ENCODE results near the gene DEFB129.
"Not testable (repeated sequence)": the region's sequence is repeated elsewhere in the genome, so short reads cannot be mapped to it uniquely, and the experiment has no call there.

The DEFB129 gene

GRCh38 chr20:226958-227357 is at the start of gene DEFB129:
Gene DEFB129 (plus strand): TSS chr20:227258. CDS start chr20:227289, 31 bp downstream.
- no peak for DNase-seq (ENCODE audit: low read depth in 2 of 2)

- no peak for DNase-seq (ENCODE audit: low read depth in 2 of 2)
These were observed 42.8 kb upstream of the DEFB129 start for GRCh38 chr20:184288-184687.

GRCh38 chr20:187733-188132 is 39.3 kb upstream of the DEFB129 start:
- no peak for DNase-seq (ENCODE audit: low read depth in 2 of 2)

- DNase-seq (ENCODE audit: low read depth in 2 of 2) = no peak
These were observed 37.4 kb upstream of the DEFB129 start, which contains the start of gene DEFB128 for GRCh38 chr20:189611-190010. Gene DEFB128 (minus strand): TSS chr20:189711. CDS start chr20:189623, 88 bp downstream.

- DNase-seq (ENCODE audit: low read depth in 2 of 2) = no peak
These were observed 28.8 kb upstream of the DEFB129 start for GRCh38 chr20:198225-198624.

- DNase-seq (ENCODE audit: low read depth in 2 of 2) = no peak
These were observed 27.1 kb upstream of the DEFB129 start for GRCh38 chr20:199996-200395.

GRCh38 chr20:203630-204029 is 23.4 kb upstream of the DEFB129 start:
- not testable (repeated sequence) for DNase-seq (ENCODE audit: low read depth in 2 of 2)

GRCh38 chr20:208942-209566 is 18.0 kb upstream of the DEFB129 start:
- no peak for DNase-seq (ENCODE audit: low read depth in 2 of 2)

- no peak for DNase-seq (ENCODE audit: low read depth in 2 of 2)
These were observed 16.1 kb upstream of the DEFB129 start for GRCh38 chr20:210809-211502.

- no peak for DNase-seq (ENCODE audit: low read depth in 2 of 2)
These were observed 12.7 kb upstream of the DEFB129 start for GRCh38 chr20:214383-214782.

- no peak for DNase-seq (ENCODE audit: low read depth in 2 of 2)
These were observed 11.3 kb upstream of the DEFB129 start for GRCh38 chr20:215796-216195.

GRCh38 chr20:217266-217665 is 9.8 kb upstream of the DEFB129 start:
- DNase-seq (ENCODE audit: low read depth in 2 of 2) = no peak

- DNase-seq (ENCODE audit: low read depth in 2 of 2) = no peak
These were observed 7.6 kb upstream of the DEFB129 start for GRCh38 chr20:219290-220115.

- DNase-seq (ENCODE audit: low read depth in 2 of 2) = no peak
These were observed 5.7 kb upstream of the DEFB129 start for GRCh38 chr20:221258-221830.

- not testable (repeated sequence) for DNase-seq (ENCODE audit: low read depth in 2 of 2)
These were observed 1.2 kb upstream of the DEFB129 start for GRCh38 chr20:225879-226278.

GRCh38 chr20:227439-228105 is 514 bp downstream of the DEFB129 start:
- DNase-seq (ENCODE audit: low read depth in 2 of 2) = no peak

GRCh38 chr20:235891-236290 is 8.8 kb downstream of the DEFB129 start:
- DNase-seq (ENCODE audit: low read depth in 2 of 2) = no peak

GRCh38 chr20:237489-237888 is 10.4 kb downstream of the DEFB129 start:
- peak in 1 of 2 donors; percentile 4 for DNase-seq (ENCODE audit: low read depth in 2 of 2)

- no peak for DNase-seq (ENCODE audit: low read depth in 2 of 2)
These were observed 10.9 kb downstream of the DEFB129 start for GRCh38 chr20:237929-238328.

GRCh38 chr20:242905-243304 is 15.8 kb downstream of the DEFB129 start:
- DNase-seq (ENCODE audit: low read depth in 2 of 2) = no peak

- no peak for DNase-seq (ENCODE audit: low read depth in 2 of 2)
These were observed 24.3 kb downstream of the DEFB129 start for GRCh38 chr20:251354-251753.

- no peak for DNase-seq (ENCODE audit: low read depth in 2 of 2)
These were observed 25.7 kb downstream of the DEFB129 start for GRCh38 chr20:252801-253200.
